Measurements from ENCODE around the gene DSG2.

- TF ChIP-seq, protein P1, sequence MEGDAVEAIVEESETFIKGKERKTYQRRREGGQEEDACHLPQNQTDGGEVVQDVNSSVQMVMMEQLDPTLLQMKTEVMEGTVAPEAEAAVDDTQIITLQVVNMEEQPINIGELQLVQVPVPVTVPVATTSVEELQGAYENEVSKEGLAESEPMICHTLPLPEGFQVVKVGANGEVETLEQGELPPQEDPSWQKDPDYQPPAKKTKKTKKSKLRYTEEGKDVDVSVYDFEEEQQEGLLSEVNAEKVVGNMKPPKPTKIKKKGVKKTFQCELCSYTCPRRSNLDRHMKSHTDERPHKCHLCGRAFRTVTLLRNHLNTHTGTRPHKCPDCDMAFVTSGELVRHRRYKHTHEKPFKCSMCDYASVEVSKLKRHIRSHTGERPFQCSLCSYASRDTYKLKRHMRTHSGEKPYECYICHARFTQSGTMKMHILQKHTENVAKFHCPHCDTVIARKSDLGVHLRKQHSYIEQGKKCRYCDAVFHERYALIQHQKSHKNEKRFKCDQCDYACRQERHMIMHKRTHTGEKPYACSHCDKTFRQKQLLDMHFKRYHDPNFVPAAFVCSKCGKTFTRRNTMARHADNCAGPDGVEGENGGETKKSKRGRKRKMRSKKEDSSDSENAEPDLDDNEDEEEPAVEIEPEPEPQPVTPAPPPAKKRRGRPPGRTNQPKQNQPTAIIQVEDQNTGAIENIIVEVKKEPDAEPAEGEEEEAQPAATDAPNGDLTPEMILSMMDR (IDR thresholded peaks at IDR 0.05; ENCODE audit: insufficient read depth, low read length, poor library complexity, severe bottlenecking), result no peak
- TF ChIP-seq EZH2phosphoT487 (conservative IDR thresholded peaks at IDR 0.05; ENCODE audit: low read length), result no peak
Measured at GRCh38 chr18:31591628-31592027, 93.7 kb downstream of the DSG2 start, which contains the start of gene TTR.
